ENCODE measurements around the gene SLC16A12.

DNA sequence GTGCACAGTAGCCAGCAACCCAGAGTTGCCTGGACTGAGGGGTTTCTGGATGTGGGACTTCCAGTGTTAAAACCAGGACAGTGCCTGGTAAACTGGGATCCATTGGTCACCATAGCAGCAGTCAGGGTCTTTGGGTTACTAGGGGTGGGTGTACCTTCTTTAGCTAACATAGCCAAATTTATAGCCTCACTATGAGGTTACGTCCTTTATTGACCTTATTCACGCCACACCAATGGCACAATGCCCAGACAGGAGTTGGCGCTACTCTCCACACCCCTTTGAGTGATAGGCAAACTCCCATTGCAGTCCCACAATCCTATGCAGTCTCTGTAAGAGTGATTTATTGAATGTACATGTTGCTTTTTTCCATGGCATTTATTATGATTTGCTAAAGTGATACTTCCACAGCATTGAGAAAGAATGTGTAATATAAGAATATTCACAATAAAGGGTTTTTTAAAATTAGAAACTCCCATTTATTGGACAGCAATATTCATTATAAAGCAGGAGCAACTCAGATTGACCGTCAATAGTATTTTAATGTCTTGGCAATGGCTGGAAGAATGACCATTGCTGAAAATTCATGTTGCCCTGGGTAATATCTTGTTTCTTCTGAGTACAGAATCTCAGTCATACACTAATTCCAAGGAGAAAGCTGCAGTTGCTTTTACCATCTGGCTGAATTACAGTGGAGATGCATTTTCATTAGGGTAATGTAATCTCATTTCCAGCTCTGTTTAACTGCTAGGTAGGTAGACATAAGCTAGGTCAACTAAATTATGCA is 95.0 kb downstream of the SLC16A12 start:
- TF ChIP-seq POLR2AphosphoS5 (IDR thresholded peaks at IDR 0.05; ENCODE audit: insufficient read depth, low read depth, low read length) (no peak), CTCF (IDR thresholded peaks at IDR 0.05; ENCODE audit: extremely low read depth in 1 of 2, insufficient read depth in 1 of 2, low read depth in 1 of 2, low read length in 2 of 2) (no peak), POLR2A (IDR thresholded peaks at IDR 0.05; ENCODE audit: low read depth, low read length) (no peak)

Measured in endothelial cell of umbilical vein (primary cell).